ENCODE data around the gene MARCHF5. TPM values are rescaled to one million over a fixed set of nuclear protein-coding genes. Genes with fewer than 3 reads are reported as not detected.

MARCHF5 gene
- total RNA-seq, 1 experiment from 2014 or later, result 59.1 TPM

DNA sequence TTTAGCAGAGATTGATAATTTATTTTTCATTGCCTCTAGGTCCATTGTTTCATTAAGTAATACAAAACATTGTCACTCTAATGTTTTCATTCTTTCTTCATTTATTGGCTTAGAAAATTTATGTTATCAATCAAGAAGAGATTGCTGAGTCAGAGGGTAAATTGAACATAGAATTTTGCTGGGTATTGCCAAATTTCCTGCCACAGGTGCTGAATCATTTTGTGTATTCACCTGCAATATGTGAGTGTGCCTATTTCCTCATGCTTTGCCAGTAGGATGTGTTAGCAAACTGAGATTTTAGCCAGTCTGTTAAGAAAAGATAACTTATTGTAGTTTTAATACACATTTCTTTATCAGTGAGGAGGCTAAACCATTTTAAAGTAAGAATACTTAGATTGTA, 38.0 kb downstream of the MARCHF5 start:
- peak overlapping the region; percentile 26 for H3K9ac ChIP-seq (ENCODE audit: low read length)
- ChIA-PET RAD21 (ENCODE audit: low non-redundant PET in 1 of 2, low total read pairs in 2 of 2, uncharacterized antibody in 2 of 2, unreplicated experiment in 2 of 2) (no interaction called here), CTCF (no interaction called here), POLR2A (no interaction called here)
- H3K79me2 ChIP-seq (ENCODE audit: insufficient read depth, low read length), result peaks cover 84% of the 10 kb centered on the region
- peaks cover 21 to 39% of the 10 kb centered on the region in 2 experiments for H3K4me1 ChIP-seq (ENCODE audit: control insufficient read depth in 1 of 2, insufficient read depth in 2 of 2, low read length in 2 of 2)
- peak overlapping the region in 1 of 2 experiments; percentile 32; a peak in 2 of 4 replicates for H3K4me3 ChIP-seq (replicated peaks in 1 of 2; ENCODE audit: low read depth in 1 of 2, low read length in 2 of 2)
- no peaks in the 10 kb centered on the region for H3K9me3 ChIP-seq (ENCODE audit: control insufficient read depth in 1 of 2, insufficient read depth in 1 of 2, low read depth in 1 of 2, low read length in 2 of 2)
- peak; percentile 16 for DNase-seq (ENCODE audit: low read depth, low spot score)
- no peaks in the 10 kb centered on the region for H3K27me3 ChIP-seq (ENCODE audit: insufficient read depth, low read length)
- no peak for ATAC-seq
- intact Hi-C loops (cut with micrococcal nuclease), result loop anchor here (5.0 kb wide), 1 partner anchor 37 kb away; the partner anchor contains the start of genes CPEB3 and MARCHF5
- H3K4me2 ChIP-seq (ENCODE audit: low read length), result peak overlapping the region; percentile 53
- H3K27ac ChIP-seq (ENCODE audit: low read depth, low read length), result peak overlapping the region; percentile 42; the same call in 1 of the 2 replicates
- no peaks in the 10 kb centered on the region for H3K36me3 ChIP-seq (ENCODE audit: control insufficient read depth in 1 of 2, insufficient read depth in 2 of 2, low read length in 2 of 2)
- no TSS peak for BruUV-seq (replicated peaks)
- no peaks in the 10 kb centered on the region for H4K20me1 ChIP-seq (ENCODE audit: insufficient read depth)
- no peak overlapping the region for H2AFZ ChIP-seq (ENCODE audit: low read depth, low read length, poor library complexity, severe bottlenecking)
- H3K9me2 ChIP-seq (ENCODE audit: insufficient read depth), result no peaks in the 10 kb centered on the region
- TF ChIP-seq, protein P1, sequence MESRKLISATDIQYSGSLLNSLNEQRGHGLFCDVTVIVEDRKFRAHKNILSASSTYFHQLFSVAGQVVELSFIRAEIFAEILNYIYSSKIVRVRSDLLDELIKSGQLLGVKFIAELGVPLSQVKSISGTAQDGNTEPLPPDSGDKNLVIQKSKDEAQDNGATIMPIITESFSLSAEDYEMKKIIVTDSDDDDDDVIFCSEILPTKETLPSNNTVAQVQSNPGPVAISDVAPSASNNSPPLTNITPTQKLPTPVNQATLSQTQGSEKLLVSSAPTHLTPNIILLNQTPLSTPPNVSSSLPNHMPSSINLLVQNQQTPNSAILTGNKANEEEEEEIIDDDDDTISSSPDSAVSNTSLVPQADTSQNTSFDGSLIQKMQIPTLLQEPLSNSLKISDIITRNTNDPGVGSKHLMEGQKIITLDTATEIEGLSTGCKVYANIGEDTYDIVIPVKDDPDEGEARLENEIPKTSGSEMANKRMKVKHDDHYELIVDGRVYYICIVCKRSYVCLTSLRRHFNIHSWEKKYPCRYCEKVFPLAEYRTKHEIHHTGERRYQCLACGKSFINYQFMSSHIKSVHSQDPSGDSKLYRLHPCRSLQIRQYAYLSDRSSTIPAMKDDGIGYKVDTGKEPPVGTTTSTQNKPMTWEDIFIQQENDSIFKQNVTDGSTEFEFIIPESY (IDR thresholded peaks at IDR 0.05; ENCODE audit: extremely low read depth, insufficient replicate concordance, low read length), result no peak
- TF ChIP-seq, protein P2, sequence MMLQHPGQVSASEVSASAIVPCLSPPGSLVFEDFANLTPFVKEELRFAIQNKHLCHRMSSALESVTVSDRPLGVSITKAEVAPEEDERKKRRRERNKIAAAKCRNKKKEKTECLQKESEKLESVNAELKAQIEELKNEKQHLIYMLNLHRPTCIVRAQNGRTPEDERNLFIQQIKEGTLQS (IDR thresholded peaks at IDR 0.05), result no peak
- no peak for TF ChIP-seq SIN3A (IDR thresholded peaks at IDR 0.05; ENCODE audit: low read depth)
- peak; percentile 69 for TF ChIP-seq FOSL1 (IDR thresholded peaks at IDR 0.05; ENCODE audit: low read depth)
- TF ChIP-seq ELF1 (IDR thresholded peaks at IDR 0.05; ENCODE audit: borderline replicate concordance, low read depth), result no peak
- TF ChIP-seq POLR2AphosphoS5 (IDR thresholded peaks at IDR 0.05; ENCODE audit: low read depth, low read length), result peak; percentile 42; the same call in 1 of the 2 replicates
- TF ChIP-seq, protein P3, sequence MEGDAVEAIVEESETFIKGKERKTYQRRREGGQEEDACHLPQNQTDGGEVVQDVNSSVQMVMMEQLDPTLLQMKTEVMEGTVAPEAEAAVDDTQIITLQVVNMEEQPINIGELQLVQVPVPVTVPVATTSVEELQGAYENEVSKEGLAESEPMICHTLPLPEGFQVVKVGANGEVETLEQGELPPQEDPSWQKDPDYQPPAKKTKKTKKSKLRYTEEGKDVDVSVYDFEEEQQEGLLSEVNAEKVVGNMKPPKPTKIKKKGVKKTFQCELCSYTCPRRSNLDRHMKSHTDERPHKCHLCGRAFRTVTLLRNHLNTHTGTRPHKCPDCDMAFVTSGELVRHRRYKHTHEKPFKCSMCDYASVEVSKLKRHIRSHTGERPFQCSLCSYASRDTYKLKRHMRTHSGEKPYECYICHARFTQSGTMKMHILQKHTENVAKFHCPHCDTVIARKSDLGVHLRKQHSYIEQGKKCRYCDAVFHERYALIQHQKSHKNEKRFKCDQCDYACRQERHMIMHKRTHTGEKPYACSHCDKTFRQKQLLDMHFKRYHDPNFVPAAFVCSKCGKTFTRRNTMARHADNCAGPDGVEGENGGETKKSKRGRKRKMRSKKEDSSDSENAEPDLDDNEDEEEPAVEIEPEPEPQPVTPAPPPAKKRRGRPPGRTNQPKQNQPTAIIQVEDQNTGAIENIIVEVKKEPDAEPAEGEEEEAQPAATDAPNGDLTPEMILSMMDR (IDR thresholded peaks at IDR 0.05 in 2 of 3, conservative IDR thresholded peaks at IDR 0.05 in 1 of 3; ENCODE audit: borderline replicate concordance in 1 of 3, insufficient read depth in 1 of 3, low read depth in 2 of 3, low read length in 2 of 3), result no peak
- no peak for TF ChIP-seq EGR1 (IDR thresholded peaks at IDR 0.05; ENCODE audit: low read depth)
- TF ChIP-seq ZFX (IDR thresholded peaks at IDR 0.05), result no peak
- TF ChIP-seq CBX3 (IDR thresholded peaks at IDR 0.05; ENCODE audit: low read depth), result 0 out of 2 replicates have a peak, but pooled peaks have one; percentile 27
- TF ChIP-seq POLR2A (IDR thresholded peaks at IDR 0.05; ENCODE audit: borderline replicate concordance, extremely low read depth, insufficient read depth, insufficient read length), result no peak
- no peak for TF ChIP-seq YY1 (IDR thresholded peaks at IDR 0.05; ENCODE audit: extremely low read depth, insufficient replicate concordance, low read depth, low read length)
- 0 out of 2 replicates have a peak, but pooled peaks have one; percentile 7 for TF ChIP-seq RAD21 (IDR thresholded peaks at IDR 0.05; ENCODE audit: low read depth)
- peak; percentile 95 for TF ChIP-seq CEBPB (IDR thresholded peaks at IDR 0.05; ENCODE audit: low read depth)
- TF ChIP-seq, protein P4, sequence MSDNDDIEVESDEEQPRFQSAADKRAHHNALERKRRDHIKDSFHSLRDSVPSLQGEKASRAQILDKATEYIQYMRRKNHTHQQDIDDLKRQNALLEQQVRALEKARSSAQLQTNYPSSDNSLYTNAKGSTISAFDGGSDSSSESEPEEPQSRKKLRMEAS (IDR thresholded peaks at IDR 0.05), result 0 out of 2 replicates have a peak, but pooled peaks have one; percentile 14
- TF ChIP-seq, protein P5, sequence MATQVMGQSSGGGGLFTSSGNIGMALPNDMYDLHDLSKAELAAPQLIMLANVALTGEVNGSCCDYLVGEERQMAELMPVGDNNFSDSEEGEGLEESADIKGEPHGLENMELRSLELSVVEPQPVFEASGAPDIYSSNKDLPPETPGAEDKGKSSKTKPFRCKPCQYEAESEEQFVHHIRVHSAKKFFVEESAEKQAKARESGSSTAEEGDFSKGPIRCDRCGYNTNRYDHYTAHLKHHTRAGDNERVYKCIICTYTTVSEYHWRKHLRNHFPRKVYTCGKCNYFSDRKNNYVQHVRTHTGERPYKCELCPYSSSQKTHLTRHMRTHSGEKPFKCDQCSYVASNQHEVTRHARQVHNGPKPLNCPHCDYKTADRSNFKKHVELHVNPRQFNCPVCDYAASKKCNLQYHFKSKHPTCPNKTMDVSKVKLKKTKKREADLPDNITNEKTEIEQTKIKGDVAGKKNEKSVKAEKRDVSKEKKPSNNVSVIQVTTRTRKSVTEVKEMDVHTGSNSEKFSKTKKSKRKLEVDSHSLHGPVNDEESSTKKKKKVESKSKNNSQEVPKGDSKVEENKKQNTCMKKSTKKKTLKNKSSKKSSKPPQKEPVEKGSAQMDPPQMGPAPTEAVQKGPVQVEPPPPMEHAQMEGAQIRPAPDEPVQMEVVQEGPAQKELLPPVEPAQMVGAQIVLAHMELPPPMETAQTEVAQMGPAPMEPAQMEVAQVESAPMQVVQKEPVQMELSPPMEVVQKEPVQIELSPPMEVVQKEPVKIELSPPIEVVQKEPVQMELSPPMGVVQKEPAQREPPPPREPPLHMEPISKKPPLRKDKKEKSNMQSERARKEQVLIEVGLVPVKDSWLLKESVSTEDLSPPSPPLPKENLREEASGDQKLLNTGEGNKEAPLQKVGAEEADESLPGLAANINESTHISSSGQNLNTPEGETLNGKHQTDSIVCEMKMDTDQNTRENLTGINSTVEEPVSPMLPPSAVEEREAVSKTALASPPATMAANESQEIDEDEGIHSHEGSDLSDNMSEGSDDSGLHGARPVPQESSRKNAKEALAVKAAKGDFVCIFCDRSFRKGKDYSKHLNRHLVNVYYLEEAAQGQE (IDR thresholded peaks at IDR 0.05; ENCODE audit: low read depth), result no peak
- TF ChIP-seq SP1 (IDR thresholded peaks at IDR 0.05; ENCODE audit: low read depth), result peak; percentile 59
- TF ChIP-seq EZH2phosphoT487 (IDR thresholded peaks at IDR 0.05; ENCODE audit: borderline replicate concordance), result no peak
- no peak for TF ChIP-seq ZNF274 (IDR thresholded peaks at IDR 0.05; ENCODE audit: low read depth, low read length)
- TF ChIP-seq JUND (IDR thresholded peaks at IDR 0.05), result peak; percentile 60
- TF ChIP-seq SRF (IDR thresholded peaks at IDR 0.05; ENCODE audit: low read depth), result no peak
